ENCODE results near the gene GLIPR2. TPM values are rescaled to one million over a fixed set of nuclear protein-coding genes. Genes with fewer than 3 reads are reported as not detected.

Gene GLIPR2
- total and polyA plus RNA-seq, 2 of the 4 experiments (the other 2 are of a cell fraction) = 35.8 to 43.3 TPM

- intact Hi-C loops (cut with micrococcal nuclease) = no loop called here
- peak overlapping the region; percentile 12 for H2AK9ac ChIP-seq (replicated peaks; ENCODE audit: low read depth, low read length, poor library complexity)
- no peak overlapping the region for H3K4ac ChIP-seq (ENCODE audit: low read depth, low read length)
- peaks cover 19% of the 10 kb centered on the region for H3K4me1 ChIP-seq (ENCODE audit: control insufficient read depth, insufficient read depth, low read length)
- H3K79me1 ChIP-seq (ENCODE audit: low read depth in 1 of 2, low read length in 2 of 2) = peaks cover 40 to 70% of the 10 kb centered on the region in 2 experiments
- no peak overlapping the region for H3K14ac ChIP-seq (replicated peaks; ENCODE audit: low read depth, low read length)
- no TSS peak for BruUV-seq (replicated peaks)
- H3K23ac ChIP-seq (ENCODE audit: low read depth, low read length) = no peak overlapping the region; the same call in 1 of the 2 replicates
- H2BK5ac ChIP-seq (ENCODE audit: low read depth, low read length, poor library complexity, severe bottlenecking) = no peak overlapping the region
- CTCF ChIA-PET = no interaction called here
- in situ Hi-C loops (cut with MboI; ENCODE audit: low sequenced_read_pairs) = no loop called here
- no peak overlapping the region for H2AK5ac ChIP-seq (ENCODE audit: low read depth, low read length)
- no peak overlapping the region; the same call in 1 of the 2 replicates for H3K4me2 ChIP-seq (ENCODE audit: low read depth, low read length)
- ATAC-seq (ENCODE audit: low read depth) (no peak), DNase-seq (no peak)
- 100% methylated on average over 4 of the region's 5 CpGs; no CpG with 5 or more reads in 1 of the 2 experiments for WGBS, 2 experiments (ENCODE audit: extremely low coverage in 2 of 2, insufficient read length in 1 of 2)
- H3K9me1 ChIP-seq (ENCODE audit: insufficient read depth, low read length) = peaks cover 15% of the 10 kb centered on the region
- dilution Hi-C loops (cut with HindIII; ENCODE audit: low sequenced_read_pairs, unreplicated experiment) = no loop called here
- no peak overlapping the region for H3K56ac ChIP-seq (ENCODE audit: extremely low read depth, insufficient read depth, low read length)
- H4K5ac ChIP-seq (ENCODE audit: low read depth, low read length) = no peak overlapping the region
- TF ChIP-seq RCOR1 (IDR thresholded peaks at IDR 0.05; ENCODE audit: insufficient replicate concordance, low read length) (no peak), BHLHE40 (IDR thresholded peaks at IDR 0.05; ENCODE audit: low read depth, low read length) (no peak), NFE2L2 (IDR thresholded peaks at IDR 0.05; ENCODE audit: low read depth, low read length) (no peak)
- no peak overlapping the region for H3K27ac ChIP-seq (ENCODE audit: insufficient read depth, low read length)
- H2BK120ac ChIP-seq (ENCODE audit: low read depth, low read length) = no peak overlapping the region
- H3K9me3 ChIP-seq (ENCODE audit: control insufficient read depth, insufficient read depth, low read length) = no peaks in the 10 kb centered on the region
- no peak overlapping the region for H2BK15ac ChIP-seq (ENCODE audit: low read depth, low read length)
- H4K8ac ChIP-seq (ENCODE audit: low read depth in 2 of 2, low read length in 2 of 2) = no peak overlapping the region
- H2BK20ac ChIP-seq (ENCODE audit: low read depth, low read length) = no peak overlapping the region
- H3K9ac ChIP-seq (ENCODE audit: low read depth, low read length) = no peak overlapping the region
- no peak overlapping the region for H3K18ac ChIP-seq (ENCODE audit: low read depth, low read length)
- H3K36me3 ChIP-seq (ENCODE audit: control insufficient read depth, insufficient read depth, low read length) = peaks cover 21% of the 10 kb centered on the region; the same call in 1 of the 2 replicates
- H3K4me3 ChIP-seq (ENCODE audit: insufficient read depth, low read depth, low read length) = no peak overlapping the region
- no peak overlapping the region for H2AFZ ChIP-seq (replicated peaks; ENCODE audit: low read length, poor library complexity)
- peaks cover 49% of the 10 kb centered on the region for H4K20me1 ChIP-seq (ENCODE audit: insufficient read depth, low read length)
- no peaks in the 10 kb centered on the region for H3K27me3 ChIP-seq (ENCODE audit: control insufficient read depth, insufficient read depth, low read length)
- no peak overlapping the region for H4K91ac ChIP-seq (ENCODE audit: insufficient read depth, low read depth, low read length)
- POLR2A ChIA-PET (ENCODE audit: unreplicated experiment) = interaction anchor here (1.2 kb wide), 1 partner anchor 10 kb away, joined by 4 read pairs; no protein-coding TSS in a partner anchor
Observed at GRCh38 chr9:36138901-36139300, 2.4 kb downstream of the GLIPR2 start.
